Prostate gland (tissue), 2 donors: Measurements from ENCODE around the gene LYRM4. TPM values are rescaled to one million over a fixed set of nuclear protein-coding genes. Genes with fewer than 3 reads are reported as not detected.

Source experiments
- DNase-seq: peaks from one replicate; pipeline ENCODE4 v3.0.0-alpha.2; 2019; ENCODE audit warnings: low spot score
- H3K27ac ChIP-seq, 2 donors: fragments of 200-600 bp; sonication (generic); 2 replicates each; pipeline ENCODE4 v1.5.1; 2017 to 2019
- H3K27me3 ChIP-seq: fragments of 200-600 bp; sonication (generic); replicated peaks from 2 replicates; pipeline ENCODE4 v1.5.1; 2019; ENCODE audit not compliant: insufficient read depth
- H3K36me3 ChIP-seq, 2 donors: fragments of 200-600 bp; sonication (generic); 1 replicate in 1 of 2; 2 replicates in 1 of 2; pipeline versions ENCODE4 v1.5.1 to v1.8.1; 2017 to 2019
- H3K4me1 ChIP-seq: fragments of 200-600 bp; sonication (generic); replicated peaks from 2 replicates; pipeline ENCODE4 v1.5.1; 2019
- H3K4me3 ChIP-seq, 2 donors: fragments of 200-600 bp; sonication (generic); 2 replicates each; pipeline ENCODE4 v1.5.1; 2017 to 2019
- H3K9me3 ChIP-seq: fragments of 200-600 bp; sonication (generic); 2 replicates; pipeline ENCODE4 v1.5.1; 2017
- POLR2A ChIP-seq: fragments of 450-650 bp; IDR thresholded peaks from one replicate; pipeline ENCODE4 v1.6.1; 2016; ENCODE audit warnings: antibody characterized with exemption, mild to moderate bottlenecking
- POLR2AphosphoS5 ChIP-seq: sonication (generic); formaldehyde crosslinking; IDR thresholded peaks from one replicate; pipeline ENCODE4 v1.6.1; 2017; ENCODE audit warnings: antibody characterized with exemption
- whole genome bisulfite sequencing: methylation state at CpG from one replicate; pipeline ENCODE4 v1.1.5; 2018; 5-methylcytosine and 5-hydroxymethylcytosine counted together
- intact Hi-C: fragments of 100-400 bp; cut with DNase I; formaldehyde crosslinking; loops from one replicate; pipeline ENCODE4 v1.14.2; 2022
- total RNA-seq, 2 donors: library from RNA; depleted of rRNA; stranded (reverse); fragments of >200 nt; gene quantifications; one replicate each; pipeline ENCODE4 v1.1.0, GENCODE V29; 2016
- TF ChIP-seq, protein P1 (sequence below), 4 experiments: fragments of 200-600 bp in 2 of 4; fragments of 450-650 bp in 2 of 4; sonication (generic) in 2 of 4; IDR thresholded peaks; 1 replicate in 3 of 4; 2 replicates in 1 of 4; pipeline ENCODE4 v1.5.1; 2016 to 2019; ENCODE audit warnings: antibody characterized with exemption in 4 of 4, mild to moderate bottlenecking in 2 of 4, moderate library complexity in 2 of 4

LYRM4 gene
- total RNA-seq, 2 donors from 2014 or later, result 21.4 to 23.7 TPM

DNA sequence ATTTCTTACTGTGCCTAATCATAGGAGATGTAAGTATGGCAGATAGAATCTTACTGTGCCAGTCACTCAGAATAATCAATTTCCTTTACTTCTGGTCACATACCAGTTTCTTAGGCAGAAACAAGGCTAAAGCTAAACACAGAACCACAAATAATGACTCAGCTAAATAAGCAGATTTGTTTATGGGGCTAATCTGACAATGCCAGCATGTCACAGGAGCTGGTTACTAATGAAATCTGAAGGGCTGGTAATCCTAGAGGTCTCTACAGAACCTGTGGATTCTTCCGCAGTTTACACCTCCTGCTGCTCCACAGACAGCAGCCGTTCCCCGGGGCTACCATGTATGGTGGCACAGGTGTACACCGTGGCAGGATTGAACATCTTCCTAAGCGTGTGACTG is 80.8 kb downstream of the LYRM4 start:
- Histone ChIP-seq H3K27me3 (no peaks in the 10 kb centered on the region), H3K27ac (no peak overlapping the region), H3K4me1 (no peaks in the 10 kb centered on the region), H3K4me3 (no peak overlapping the region), H3K36me3 (no peaks in the 10 kb centered on the region), H3K9me3 (no peaks in the 10 kb centered on the region)
- intact Hi-C loops, result no loop called here
- 98% methylated on average over 5 of the region's 5 CpGs for WGBS
- no peak for TF ChIP-seq POLR2AphosphoS5
- TF ChIP-seq, protein P1, sequence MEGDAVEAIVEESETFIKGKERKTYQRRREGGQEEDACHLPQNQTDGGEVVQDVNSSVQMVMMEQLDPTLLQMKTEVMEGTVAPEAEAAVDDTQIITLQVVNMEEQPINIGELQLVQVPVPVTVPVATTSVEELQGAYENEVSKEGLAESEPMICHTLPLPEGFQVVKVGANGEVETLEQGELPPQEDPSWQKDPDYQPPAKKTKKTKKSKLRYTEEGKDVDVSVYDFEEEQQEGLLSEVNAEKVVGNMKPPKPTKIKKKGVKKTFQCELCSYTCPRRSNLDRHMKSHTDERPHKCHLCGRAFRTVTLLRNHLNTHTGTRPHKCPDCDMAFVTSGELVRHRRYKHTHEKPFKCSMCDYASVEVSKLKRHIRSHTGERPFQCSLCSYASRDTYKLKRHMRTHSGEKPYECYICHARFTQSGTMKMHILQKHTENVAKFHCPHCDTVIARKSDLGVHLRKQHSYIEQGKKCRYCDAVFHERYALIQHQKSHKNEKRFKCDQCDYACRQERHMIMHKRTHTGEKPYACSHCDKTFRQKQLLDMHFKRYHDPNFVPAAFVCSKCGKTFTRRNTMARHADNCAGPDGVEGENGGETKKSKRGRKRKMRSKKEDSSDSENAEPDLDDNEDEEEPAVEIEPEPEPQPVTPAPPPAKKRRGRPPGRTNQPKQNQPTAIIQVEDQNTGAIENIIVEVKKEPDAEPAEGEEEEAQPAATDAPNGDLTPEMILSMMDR (IDR thresholded peaks at IDR 0.05), result no peak
- no peak for TF ChIP-seq POLR2A
- DNase-seq, result no peak

DNA sequence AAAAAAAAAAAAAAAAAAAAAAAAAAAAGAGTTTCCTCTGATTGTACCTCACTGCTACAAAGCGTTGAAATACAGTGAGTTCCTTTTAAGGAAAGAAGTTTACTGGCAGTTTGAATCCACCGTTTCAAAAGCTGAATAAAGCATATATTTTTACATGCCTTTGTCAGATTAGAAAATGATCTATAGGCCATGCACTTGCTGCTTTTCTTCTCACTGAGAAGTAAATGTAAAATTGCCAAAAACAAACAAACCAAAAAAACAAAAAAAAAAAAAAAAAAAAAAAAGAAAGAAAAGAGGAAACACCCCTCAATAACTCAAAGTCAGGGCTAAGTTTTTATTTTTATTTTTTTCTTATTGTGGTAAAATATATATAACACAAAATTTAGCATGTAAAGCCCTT is 81.9 kb downstream of the LYRM4 start:
- Histone ChIP-seq H3K27me3 (no peaks in the 10 kb centered on the region), H3K4me1 (no peaks in the 10 kb centered on the region), H3K4me3 (no peak overlapping the region), H3K27ac (no peak overlapping the region), H3K9me3 (no peaks in the 10 kb centered on the region), H3K36me3 (no peaks in the 10 kb centered on the region)
- 68% methylated on average over 2 of the region's 2 CpGs for WGBS
- TF ChIP-seq POLR2AphosphoS5 (no peak), POLR2A (no peak)
- TF ChIP-seq, protein P1 (IDR thresholded peaks at IDR 0.05), result no peak
- intact Hi-C loops, result no loop called here
- DNase-seq, result no peak

- no peaks in the 10 kb centered on the region for H3K36me3 ChIP-seq
- H3K9me3 ChIP-seq, result no peaks in the 10 kb centered on the region
- WGBS, result 93% methylated on average over 6 of the region's 6 CpGs
- no peak overlapping the region for H3K4me3 ChIP-seq
- no peak for DNase-seq
- H3K4me1 ChIP-seq, result no peaks in the 10 kb centered on the region
- no peaks in the 10 kb centered on the region for H3K27me3 ChIP-seq
- H3K27ac ChIP-seq, result no peak overlapping the region
- intact Hi-C loops, result no loop called here
- TF ChIP-seq POLR2A, result no peak
- TF ChIP-seq POLR2AphosphoS5, result no peak
- TF ChIP-seq, protein P1 (IDR thresholded peaks at IDR 0.05), result no peak
Observed at GRCh38 chr6:5175635-5176034, 85.1 kb downstream of the LYRM4 start.

DNA sequence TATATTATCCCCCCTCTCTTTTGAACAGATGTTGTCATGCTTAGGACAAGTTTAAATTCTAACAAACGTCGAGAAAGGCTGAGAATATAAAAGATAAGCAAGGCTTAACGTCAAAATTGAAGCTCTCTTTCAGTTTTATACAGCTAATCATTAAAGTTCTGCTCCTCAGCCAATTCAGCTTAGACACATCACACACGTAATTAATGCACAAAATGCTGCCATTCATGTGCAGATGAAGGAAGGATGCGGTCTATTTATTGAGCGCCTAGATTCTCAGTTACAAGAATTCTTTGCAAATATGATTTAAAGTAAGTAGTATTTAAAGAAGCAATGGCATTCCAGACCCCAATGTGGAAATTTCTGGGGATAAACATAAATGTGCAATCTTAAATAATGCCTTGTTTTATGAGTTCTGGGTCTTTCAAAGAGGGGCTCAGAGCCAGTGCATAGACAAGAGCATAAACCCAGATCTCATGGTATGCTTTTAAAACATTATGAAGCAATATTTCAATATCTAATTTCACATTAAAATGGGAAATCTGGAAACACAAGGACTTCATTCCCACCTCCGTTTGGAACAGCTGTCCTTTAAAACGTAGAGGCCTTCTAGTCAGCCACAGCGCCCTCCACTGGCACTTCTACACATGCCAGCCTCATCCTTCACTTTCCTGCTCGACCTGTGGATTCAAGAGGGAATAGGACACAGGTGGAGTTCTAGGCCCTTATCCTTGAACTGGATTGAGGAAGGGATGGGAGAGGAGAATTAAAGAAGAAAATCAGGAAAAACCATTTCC is 85.8 kb downstream of the LYRM4 start:
- Histone ChIP-seq H3K27me3 (no peaks in the 10 kb centered on the region), H3K9me3 (no peaks in the 10 kb centered on the region), H3K36me3 (no peaks in the 10 kb centered on the region), H3K4me1 (no peaks in the 10 kb centered on the region), H3K27ac (no peak overlapping the region), H3K4me3 (no peak overlapping the region)
- 62% methylated on average over 10 of the region's 10 CpGs for WGBS
- no peak for TF ChIP-seq POLR2A
- no peak for TF ChIP-seq POLR2AphosphoS5
- TF ChIP-seq, protein P1 (IDR thresholded peaks at IDR 0.05), result no peak
- intact Hi-C loops, result no loop called here
- no peak for DNase-seq

DNA sequence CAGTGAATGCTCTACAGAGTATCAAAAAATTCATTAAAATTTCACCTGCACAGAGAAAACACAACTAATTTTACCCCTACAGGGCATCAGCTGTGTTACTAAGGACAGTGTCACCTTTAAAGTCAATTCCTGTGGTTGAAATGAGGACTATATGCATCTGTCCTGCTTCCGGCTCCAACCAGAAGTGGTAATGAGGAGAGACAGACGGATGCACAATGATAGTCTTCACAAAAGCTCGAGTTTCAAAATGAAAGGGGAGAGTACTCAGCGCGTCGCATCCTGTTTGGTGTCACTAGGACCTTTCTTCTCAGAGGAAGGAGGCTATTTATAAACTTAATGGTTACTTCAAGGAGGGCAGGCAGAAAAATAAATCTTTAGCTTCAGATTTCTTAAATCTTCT is 86.5 kb downstream of the LYRM4 start:
- WGBS, result 54% methylated on average over 6 of the region's 6 CpGs
- Histone ChIP-seq H3K36me3 (no peaks in the 10 kb centered on the region), H3K27ac (no peak overlapping the region), H3K9me3 (no peaks in the 10 kb centered on the region), H3K4me1 (no peaks in the 10 kb centered on the region), H3K27me3 (no peaks in the 10 kb centered on the region), H3K4me3 (no peak overlapping the region)
- TF ChIP-seq POLR2AphosphoS5, result no peak
- TF ChIP-seq, protein P1 (IDR thresholded peaks at IDR 0.05), result no peak
- no peak for TF ChIP-seq POLR2A
- DNase-seq, result no peak
- intact Hi-C loops, result no loop called here
